K562 (cell line): ENCODE measurements around the gene HAUS7.

Experiments used
- BHLHE40 ChIP-seq: IDR thresholded peaks from 2 replicates; pipeline ENCODE4 v1.6.1; 2011; ENCODE audit warnings: low read length, improper control_type of control experiment
- CHCHD3 ChIP-seq: fragments of 250-450 bp; sonication (Bioruptor Pico); IDR thresholded peaks from 2 replicates; pipeline ENCODE4 v2.1.2; 2022; ENCODE audit warnings: mild to moderate bottlenecking
- CTCF ChIP-seq, 3 experiments: IDR thresholded peaks in 2 of 3; conservative IDR thresholded peaks in 1 of 3; 2 replicates each; pipeline ENCODE4 v1.5.1; 2011 to 2012; ENCODE audit warnings: low read length in 3 of 3, mild to moderate bottlenecking in 3 of 3, control low read depth in 2 of 3, improper control_type of control experiment in 1 of 3, inconsistent platforms in 1 of 3, low read depth in 1 of 3, mixed read lengths in 1 of 3, moderate library complexity in 1 of 3; ENCODE audit not compliant: insufficient read depth in 2 of 3
- JUN ChIP-seq, 2 experiments: sonication (generic) in 1 of 2; formaldehyde crosslinking in 1 of 2; IDR thresholded peaks; 2 replicates each; pipeline versions ENCODE4 v1.6.1 to v1.8.0; 2012 to 2022; ENCODE audit warnings: borderline replicate concordance in 2 of 2, mild to moderate bottlenecking in 2 of 2, improper control_type of control experiment in 1 of 2, low read depth in 1 of 2, low read length in 1 of 2, missing genetic modification reagents in 1 of 2
- MTA3 ChIP-seq: fragments of 450-650 bp; formaldehyde crosslinking; IDR thresholded peaks from 2 replicates; pipeline ENCODE4 v1.6.1; 2017; ENCODE audit warnings: mild to moderate bottlenecking, borderline replicate concordance
- NR2C2 ChIP-seq, 2 experiments: fragments of 200-800 bp in 1 of 2; sonication (Bioruptor generic) in 1 of 2; sonication (generic) in 1 of 2; formaldehyde crosslinking in 1 of 2; IDR thresholded peaks; 2 replicates each; pipeline versions ENCODE4 v1.6.1 to v1.8.0; 2016 to 2022; ENCODE audit warnings: mild to moderate bottlenecking in 1 of 2, missing compliant biosample characterization in 1 of 2, missing genetic modification characterization in 1 of 2, missing genetic modification reagents in 1 of 2
- NRF1 ChIP-seq, 2 experiments: fragments of 450-650 bp; IDR thresholded peaks in 1 of 2; conservative IDR thresholded peaks in 1 of 2; 2 replicates each; pipeline ENCODE4 v1.6.1; 2014; ENCODE audit warnings: mild to moderate bottlenecking in 2 of 2
- TCF7L2 ChIP-seq: fragments of 150-350 bp; IDR thresholded peaks from 2 replicates; pipeline ENCODE4 v1.6.1; 2016; ENCODE audit warnings: low read depth, mild to moderate bottlenecking, low read length, moderate library complexity

GRCh38 chrX:153443476-153444332, 26.7 kb downstream of the HAUS7 start:
- TF ChIP-seq MTA3 (no peak), TCF7L2 (no peak), CTCF (IDR thresholded peaks at IDR 0.05 in 2 of 3, conservative IDR thresholded peaks at IDR 0.05 in 1 of 3; ENCODE audit: insufficient read depth in 2 of 3, low read depth in 1 of 3, low read length in 3 of 3) (no peak), NR2C2 (CRISPR knock-in tag; IDR thresholded peaks at IDR 0.05) (no peak), NR2C2 (tag; IDR thresholded peaks at IDR 0.05) (no peak), JUN (IDR thresholded peaks at IDR 0.05; ENCODE audit: borderline replicate concordance, low read depth, low read length) (no peak), JUN (CRISPR knock-in tag; IDR thresholded peaks at IDR 0.05; ENCODE audit: borderline replicate concordance) (no peak), NRF1 (conservative IDR thresholded peaks at IDR 0.05 in 1 of 2, IDR thresholded peaks at IDR 0.05 in 1 of 2) (no peak), BHLHE40 (no peak), CHCHD3 (no peak)
